Left renal pelvis (tissue), 4 donors: Measurements from ENCODE around the gene TCN2. TPM values are rescaled to one million over a fixed set of nuclear protein-coding genes. Genes with fewer than 3 reads are reported as not detected.

Source experiments
- DNase-seq, 4 donors: peaks; one replicate each; pipeline ENCODE4 v3.0.0-alpha.2; 2013; ENCODE audit warnings: low read depth in 4 of 4, low spot score in 3 of 4
- polyA plus RNA-seq, 4 donors: library from polyadenylated mRNA; unstranded; fragments of 120-200 nt; gene quantifications; one replicate each; pipeline ENCODE4 v1.2.1, GENCODE V29; 2013; ENCODE audit not compliant: insufficient read length in 4 of 4

Gene TCN2
- polyA plus RNA-seq, 4 donors, result 25.8 to 62.3 (median 50.4) TPM

DNA sequence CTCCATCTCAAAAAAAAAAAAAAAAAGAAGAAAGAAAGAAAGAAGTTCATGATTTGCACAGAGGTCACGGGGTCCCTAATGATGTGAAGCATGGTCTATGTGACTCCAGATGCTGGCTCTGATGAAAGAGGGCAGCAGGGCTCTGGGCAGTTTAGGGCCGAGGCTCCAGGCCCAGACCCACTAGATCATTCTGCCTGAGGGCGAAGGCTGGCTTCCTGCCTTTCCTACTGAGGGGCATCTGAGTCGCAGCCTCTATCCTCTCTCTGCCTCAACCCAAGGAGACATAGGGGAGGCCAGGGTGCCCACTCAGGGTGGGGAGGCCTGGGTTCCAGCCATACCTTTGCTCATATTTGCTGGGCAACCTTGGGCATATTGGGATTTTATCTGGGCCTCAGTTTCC, 33.4 kb downstream of the TCN2 start:
- DNase-seq, result no peak

GRCh38 chr22:30640839-30641430, 34.0 kb downstream of the TCN2 start:
- DNase-seq, result no peak

DNA sequence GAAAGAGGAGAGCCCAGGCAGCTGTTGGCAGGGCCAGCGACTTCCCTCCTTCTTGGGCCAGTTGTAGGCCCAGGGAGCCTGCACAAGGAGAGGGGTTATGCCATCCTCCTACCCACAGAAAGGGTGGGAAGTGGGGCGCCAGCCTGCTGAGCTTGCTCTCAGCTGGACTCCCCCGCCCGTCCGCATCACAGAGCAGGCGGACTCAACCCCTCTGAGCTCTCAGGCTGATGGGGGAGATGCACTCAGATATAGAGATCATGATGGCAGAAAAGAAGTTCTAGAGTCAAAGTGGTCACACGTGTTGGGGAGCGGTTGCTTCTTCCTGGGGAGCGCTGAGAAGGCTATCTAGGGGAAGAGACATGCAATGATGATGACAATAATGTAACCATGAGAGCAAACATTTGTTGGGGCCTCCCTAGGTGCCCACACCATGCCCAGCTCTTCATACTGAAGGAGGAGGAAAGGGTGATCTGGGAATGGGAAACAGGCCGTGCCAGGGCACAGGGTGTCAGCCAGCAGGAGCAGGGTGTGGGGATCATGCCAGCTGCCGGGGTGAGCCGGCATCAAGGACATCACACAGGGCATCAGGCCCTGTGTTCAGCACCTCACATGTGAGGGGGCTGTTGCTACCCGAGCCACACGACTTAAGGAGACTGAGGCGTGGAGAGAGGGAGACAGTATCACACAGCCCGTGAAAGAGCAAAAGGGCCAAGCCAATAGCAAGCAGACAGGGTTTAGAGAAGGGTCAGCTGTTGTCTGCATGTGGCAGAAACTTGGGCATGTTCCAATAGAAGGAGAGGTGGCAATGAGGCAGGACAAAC, 36.3 kb downstream of the TCN2 start:
- no peak for DNase-seq

- no peak for DNase-seq
Measured at GRCh38 chr22:30646518-30647160, 39.7 kb downstream of the TCN2 start.

DNA sequence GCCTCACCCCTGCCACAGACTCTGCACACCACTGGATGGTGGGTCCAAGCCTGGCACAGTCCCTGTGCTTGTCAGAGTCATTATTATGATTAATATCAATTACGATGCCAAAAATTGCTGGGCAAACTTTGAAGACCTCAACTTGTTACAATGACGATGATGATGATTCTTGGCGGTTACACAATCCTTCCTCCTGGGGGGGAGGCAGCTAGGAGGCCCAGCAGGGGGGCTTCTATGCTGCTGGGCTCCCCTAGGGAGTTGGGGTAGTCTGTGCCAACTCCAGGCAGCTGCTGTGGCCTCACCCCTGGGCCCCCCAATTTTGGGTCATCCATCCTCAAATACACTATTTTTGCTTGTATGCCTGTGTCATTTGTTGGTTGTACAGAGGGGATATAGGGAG, 40.6 kb downstream of the TCN2 start:
- DNase-seq, result no peak

DNA sequence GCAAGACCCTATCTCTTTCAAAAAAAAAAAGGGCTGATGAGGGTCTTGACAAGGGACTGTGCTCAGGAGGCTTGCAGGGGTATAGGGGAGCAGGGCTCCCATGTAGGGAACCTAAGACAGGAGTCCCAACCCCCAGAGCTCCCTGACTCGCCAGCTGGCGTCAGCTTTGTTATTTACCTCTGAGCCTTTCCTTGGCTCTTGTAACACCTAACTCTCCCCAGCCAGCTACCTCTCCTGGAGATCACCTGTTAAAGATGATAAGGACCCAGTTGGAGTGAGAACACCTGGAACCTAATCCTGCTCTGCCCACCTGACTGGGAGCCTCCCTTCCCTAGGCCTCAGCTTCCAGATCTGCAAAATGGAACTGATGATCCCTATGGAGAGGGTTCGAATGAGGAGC, 41.9 kb downstream of the TCN2 start:
- DNase-seq, result no peak

GRCh38 chr22:30649430-30650007, 42.5 kb downstream of the TCN2 start:
- no peak for DNase-seq

DNA sequence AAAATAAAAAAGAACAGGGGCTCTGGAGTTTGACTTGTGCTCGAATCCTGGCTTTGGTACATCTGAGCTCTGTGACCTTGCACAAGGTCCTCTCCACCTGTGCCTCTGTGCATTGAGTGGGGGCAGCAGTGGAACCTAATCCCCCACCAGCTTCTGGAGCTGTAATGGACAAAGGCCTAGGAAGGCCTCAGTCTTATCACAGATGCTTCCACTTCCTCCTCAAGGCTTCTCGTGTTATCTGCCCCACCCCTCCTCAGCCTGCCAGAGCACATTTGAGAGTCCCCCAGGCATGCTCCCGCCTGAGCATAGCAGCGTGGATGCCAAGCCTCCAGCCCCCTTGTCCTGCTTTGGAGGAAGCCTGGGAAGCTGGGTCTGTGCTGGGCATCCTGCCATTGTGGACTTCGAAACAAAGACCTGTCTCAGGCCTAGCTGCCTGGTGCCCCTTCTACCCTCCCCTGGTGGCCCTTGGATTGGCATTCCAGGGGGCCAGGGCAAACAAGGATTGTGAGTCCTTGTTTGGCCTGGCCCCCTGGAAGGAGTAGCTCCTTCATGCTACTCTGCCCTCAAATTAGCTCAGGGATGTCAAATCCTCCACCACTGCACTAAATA, 43.6 kb downstream of the TCN2 start:
- DNase-seq, result no peak

GRCh38 chr22:30652852-30653251, 45.9 kb downstream of the TCN2 start:
- DNase-seq, result no peak

GRCh38 chr22:30654361-30654760, 47.4 kb downstream of the TCN2 start:
- no peak for DNase-seq

- DNase-seq, result no peak
Measured at GRCh38 chr22:30655532-30655931, 48.6 kb downstream of the TCN2 start.

- DNase-seq, result no peak
Measured at GRCh38 chr22:30662040-30662439, 55.1 kb downstream of the TCN2 start.

GRCh38 chr22:30664798-30665197, 57.8 kb downstream of the TCN2 start:
- no peak for DNase-seq

DNA sequence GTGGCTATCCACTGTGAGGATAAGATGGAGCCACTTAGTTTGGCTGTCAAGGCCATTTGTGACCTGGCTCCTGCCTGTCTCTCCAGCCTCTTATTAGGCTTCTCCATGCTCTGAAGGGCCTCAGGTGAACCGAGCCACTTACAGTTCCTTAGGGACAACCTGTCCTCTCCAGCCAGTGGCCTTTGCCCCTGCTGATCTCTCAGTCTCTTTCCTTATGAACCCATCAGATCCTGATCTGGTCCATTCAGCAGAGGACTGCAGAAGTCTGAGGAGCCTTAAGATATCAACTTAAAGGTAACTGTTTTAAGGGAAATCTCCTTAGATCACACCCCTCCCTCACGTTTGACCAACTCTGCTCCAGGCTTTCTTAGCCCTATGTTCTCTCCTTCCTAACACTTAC, 58.3 kb downstream of the TCN2 start:
- DNase-seq, result no peak

- DNase-seq, result no peak
Measured at GRCh38 chr22:30665786-30666185, 58.8 kb downstream of the TCN2 start.

- DNase-seq, result no peak
Measured at GRCh38 chr22:30667107-30667493, 60.1 kb downstream of the TCN2 start.

- DNase-seq, result peak; percentile 68 to 80 (median 78)
Measured at GRCh38 chr22:30667494-30668385, 60.8 kb downstream of the TCN2 start, which contains the start of gene DUSP18. Gene DUSP18 (minus strand): TSS chr22:30667875. CDS start chr22:30664003, 3,872 bp downstream.

- no peak for DNase-seq
Measured at GRCh38 chr22:30668386-30668710, 61.4 kb downstream of the TCN2 start.

DNA sequence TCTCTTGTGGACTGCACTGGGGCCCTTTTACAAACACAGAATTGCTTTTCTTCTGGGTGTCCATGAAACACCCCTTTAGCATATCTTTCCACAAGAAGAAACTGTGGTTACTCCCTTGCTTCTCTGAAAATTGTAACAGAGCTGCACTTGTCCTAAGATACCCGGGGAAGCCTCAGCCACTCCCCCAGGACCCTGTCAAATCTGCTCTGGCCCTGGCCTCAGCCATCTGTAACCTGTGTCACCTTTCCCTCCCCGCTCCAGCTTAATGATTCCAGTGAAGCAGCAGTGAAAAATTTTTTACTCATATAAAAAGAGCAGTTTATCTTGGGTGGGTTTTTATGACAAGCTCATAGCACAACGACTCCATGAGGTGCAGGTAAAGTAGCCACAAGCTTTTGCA, 64.1 kb downstream of the TCN2 start:
- DNase-seq, result no peak

DNA sequence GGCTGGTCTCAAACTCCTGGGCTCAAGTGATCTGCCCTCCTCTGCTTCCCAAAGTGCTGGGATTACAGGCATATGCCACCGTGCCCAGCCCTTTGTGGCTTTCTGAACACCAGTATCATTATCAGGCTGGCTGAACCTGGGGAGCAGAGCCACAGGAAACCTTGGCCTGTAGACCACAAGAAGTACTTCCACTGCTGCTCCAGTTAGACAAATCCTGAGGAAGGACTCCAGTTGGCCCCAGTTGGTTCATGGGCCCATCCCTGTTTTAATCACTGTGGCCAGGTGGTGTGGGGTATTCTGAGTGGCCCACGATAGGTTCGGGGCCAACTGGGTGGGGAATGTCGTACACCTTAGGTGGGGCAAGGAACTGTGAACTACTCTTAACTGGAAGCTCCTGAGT, 66.2 kb downstream of the TCN2 start:
- no peak for DNase-seq
